Hematopoietic multipotent progenitor cell treated with erythropoietin and hydrocortisone succinate and interleukin-3 and kit ligand, for 17 days (in vitro differentiated cells): ENCODE results near the gene MINDY1.

Experiments used
- DNase-seq: peaks from one replicate; pipeline ENCODE4 v3.0.0-alpha.2; 2015; ENCODE audit warnings: low spot score

The MINDY1 gene

DNA sequence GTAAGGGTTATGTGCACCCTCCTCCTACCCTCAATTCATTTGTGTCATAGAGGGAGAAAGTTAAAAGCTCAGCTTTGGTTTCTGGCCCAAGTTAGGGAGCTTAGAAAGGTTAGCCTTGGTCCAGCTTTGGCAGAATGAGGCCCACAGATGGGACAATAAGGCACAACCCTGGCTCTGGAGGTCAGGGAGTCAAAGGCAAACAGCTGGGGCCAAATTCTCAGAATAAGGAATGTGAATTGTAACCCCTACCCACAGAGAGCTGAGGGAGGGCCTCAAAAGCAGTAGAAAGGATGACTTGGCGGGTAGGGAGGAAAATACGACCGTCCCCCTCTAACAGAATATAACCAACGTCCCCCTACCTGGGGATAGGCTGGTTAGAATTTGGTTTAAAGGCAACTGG lies 41.1 kb downstream of the MINDY1 start:
- no peak for DNase-seq

DNA sequence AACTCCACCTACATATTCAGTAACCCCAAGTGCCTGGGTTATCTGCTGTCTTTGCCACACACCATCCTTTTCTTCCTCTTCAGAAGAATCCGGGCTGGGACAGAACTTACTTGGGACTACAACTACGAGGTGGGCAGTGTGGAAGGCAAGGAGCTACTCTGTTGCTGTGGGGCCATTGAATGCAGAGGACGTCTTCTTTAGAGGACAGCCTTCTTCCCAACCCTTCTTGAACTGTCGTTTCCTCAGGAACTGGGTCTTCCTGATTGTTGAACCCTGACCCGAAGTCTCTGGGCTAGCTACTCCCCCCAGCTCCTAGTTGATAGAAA lies 42.6 kb downstream of the MINDY1 start:
- no peak for DNase-seq

- DNase-seq: no peak
These were observed 43.2 kb downstream of the MINDY1 start for GRCh38 chr1:150963321-150964163.

DNA sequence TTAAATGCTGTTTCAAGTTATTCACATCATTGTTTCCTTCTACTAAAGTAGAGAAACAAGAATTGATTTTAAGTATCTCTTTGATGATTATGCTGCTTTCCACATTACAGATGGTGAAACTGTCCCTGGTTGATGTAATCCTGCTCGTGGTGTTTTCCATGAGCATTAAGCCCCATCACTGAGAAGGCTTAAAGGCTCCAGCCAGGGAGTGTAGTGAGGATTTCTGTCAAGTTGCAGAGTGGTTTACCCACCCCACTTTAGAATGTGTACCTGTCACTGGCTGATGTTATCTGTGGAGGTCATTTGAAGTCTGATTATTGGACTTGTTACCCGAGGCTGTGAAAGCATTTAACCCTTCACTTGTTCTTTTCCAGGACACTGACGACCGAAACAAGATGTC lies 44.9 kb downstream of the MINDY1 start:
- no peak for DNase-seq

GRCh38 chr1:150960646-150961045 lies 46.1 kb downstream of the MINDY1 start:
- DNase-seq: no peak

- no peak for DNase-seq
These were observed 49.0 kb downstream of the MINDY1 start for GRCh38 chr1:150957666-150958065.

DNA sequence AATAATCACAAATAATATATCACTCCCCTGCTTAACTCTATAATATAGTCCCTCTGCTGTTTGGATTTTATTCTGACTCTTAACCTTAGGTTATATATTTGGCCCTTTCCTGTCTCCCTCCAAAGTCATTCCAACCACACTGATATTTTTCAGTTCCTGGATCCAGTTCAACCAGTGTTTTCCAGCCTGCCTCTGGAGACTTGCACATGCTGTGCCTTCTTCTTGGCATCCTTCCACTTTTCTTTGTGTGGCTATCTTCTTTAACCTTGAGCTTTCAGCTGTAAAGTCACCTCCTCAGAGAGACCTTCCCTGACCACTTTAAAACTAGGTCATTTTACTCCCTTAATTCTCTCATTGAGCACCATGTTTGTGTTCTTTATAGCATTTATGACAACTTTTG lies 51.4 kb downstream of the MINDY1 start:
- DNase-seq: no peak

- DNase-seq: no peak
These were observed 52.0 kb downstream of the MINDY1 start for GRCh38 chr1:150954708-150955107.
